Activated T-cell treated with anti-CD3 and anti-CD28 coated beads for 48 hours (primary cell): ENCODE data around the gene ITGA6.

ENCODE experiments used
- DNase-seq: peaks from one replicate; pipeline ENCODE4 v3.0.0-alpha.2; 2020; ENCODE audit warnings: low read depth

The ITGA6 gene

GRCh38 chr2:172427256-172427989 lies at the start of gene ITGA6:
ITGA6 (plus strand) TSS chr2:172427586.
- DNase-seq = peak; percentile 68

GRCh38 chr2:172380436-172381274 lies 46.7 kb upstream of the ITGA6 start:
- DNase-seq = no peak

DNA sequence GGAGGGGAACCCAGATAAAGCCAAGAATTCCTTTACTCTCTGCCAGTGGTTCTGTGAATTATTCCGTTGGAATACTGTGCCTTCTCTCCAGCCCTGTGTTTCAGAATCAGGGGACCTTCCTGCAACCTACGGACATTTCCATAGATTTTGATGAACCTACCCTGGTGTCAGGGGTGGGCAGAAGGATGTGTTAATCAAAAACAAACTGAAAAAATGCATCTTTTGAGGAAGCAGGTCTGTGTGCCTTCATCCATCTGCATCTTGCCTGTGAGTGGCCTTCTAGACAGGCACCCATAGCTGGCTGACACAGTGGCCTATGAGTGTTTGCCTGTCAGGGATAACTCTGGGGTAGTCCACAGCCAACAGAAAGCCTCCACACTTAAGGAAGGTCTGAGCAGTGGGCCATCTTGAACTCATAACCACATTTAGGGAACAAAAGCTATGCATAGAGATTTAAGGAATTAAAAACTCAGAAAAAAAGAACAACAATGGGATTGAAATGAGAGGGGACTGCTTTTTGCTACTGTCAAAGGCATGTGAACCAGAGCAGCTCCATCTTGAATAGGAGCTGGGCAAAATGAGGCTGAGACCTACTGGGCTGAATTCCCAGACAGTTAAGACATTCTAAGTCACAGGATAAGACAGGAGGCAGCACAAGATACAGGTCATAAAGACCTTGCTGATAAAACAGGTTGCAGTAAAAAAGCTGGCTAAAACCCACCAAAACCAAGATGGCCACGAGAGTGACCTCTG lies 45.9 kb upstream of the ITGA6 start:
- DNase-seq = no peak

GRCh38 chr2:172387361-172387760 lies 40.0 kb upstream of the ITGA6 start:
- DNase-seq = no peak

GRCh38 chr2:172389685-172390339 lies 37.6 kb upstream of the ITGA6 start:
- no peak for DNase-seq

GRCh38 chr2:172394002-172394401 lies 33.4 kb upstream of the ITGA6 start:
- DNase-seq = no peak

DNA sequence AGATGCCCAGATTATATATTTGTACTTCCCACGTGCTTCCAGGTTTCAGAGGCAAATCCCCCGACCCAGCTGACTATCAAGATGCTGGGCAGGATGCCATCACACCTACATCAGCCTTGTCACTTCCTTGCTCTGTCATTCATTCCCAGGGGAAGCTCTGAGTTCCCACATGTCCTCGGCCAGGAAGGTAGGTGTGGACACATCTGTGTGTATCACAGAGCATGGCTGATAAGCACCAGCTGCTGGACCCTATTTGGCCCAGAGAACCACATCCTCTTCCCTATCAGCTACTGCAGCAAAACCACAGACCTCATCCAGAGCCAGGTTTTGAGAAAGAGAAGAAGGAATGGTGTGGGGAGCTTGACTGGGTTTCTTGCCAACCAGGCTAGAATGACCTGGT lies 31.9 kb upstream of the ITGA6 start:
- DNase-seq = no peak

- no peak for DNase-seq
These were observed 30.1 kb upstream of the ITGA6 start for GRCh38 chr2:172397148-172397834.

GRCh38 chr2:172398440-172398839 lies 28.9 kb upstream of the ITGA6 start:
- no peak for DNase-seq

- DNase-seq = no peak
These were observed 27.6 kb upstream of the ITGA6 start for GRCh38 chr2:172399765-172400164.

- no peak for DNase-seq
These were observed 25.2 kb upstream of the ITGA6 start for GRCh38 chr2:172402198-172402597.

- no peak for DNase-seq
These were observed 24.0 kb upstream of the ITGA6 start for GRCh38 chr2:172403402-172403801.

- DNase-seq = no peak
These were observed 23.4 kb upstream of the ITGA6 start for GRCh38 chr2:172403881-172404468.

GRCh38 chr2:172404824-172405223 lies 22.6 kb upstream of the ITGA6 start:
- no peak for DNase-seq

DNA sequence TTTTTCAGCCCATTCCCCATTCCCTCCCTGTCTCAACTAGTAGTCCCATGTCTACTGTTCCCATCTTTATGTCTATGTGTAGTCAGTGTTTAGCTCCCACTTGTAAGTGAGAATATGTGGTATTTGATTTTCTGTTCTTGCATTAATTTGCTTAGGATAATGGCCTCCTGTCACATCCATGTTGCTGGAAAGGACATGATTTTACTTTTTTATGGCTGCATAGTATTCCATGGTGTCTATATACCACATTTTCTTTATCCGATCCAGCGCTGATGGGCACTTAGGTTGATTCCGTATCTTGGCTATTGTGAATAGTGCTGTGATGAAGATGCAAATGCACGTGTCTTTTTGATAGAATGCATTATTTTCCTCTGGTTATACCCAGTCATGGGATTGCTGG lies 21.7 kb upstream of the ITGA6 start:
- no peak for DNase-seq

DNA sequence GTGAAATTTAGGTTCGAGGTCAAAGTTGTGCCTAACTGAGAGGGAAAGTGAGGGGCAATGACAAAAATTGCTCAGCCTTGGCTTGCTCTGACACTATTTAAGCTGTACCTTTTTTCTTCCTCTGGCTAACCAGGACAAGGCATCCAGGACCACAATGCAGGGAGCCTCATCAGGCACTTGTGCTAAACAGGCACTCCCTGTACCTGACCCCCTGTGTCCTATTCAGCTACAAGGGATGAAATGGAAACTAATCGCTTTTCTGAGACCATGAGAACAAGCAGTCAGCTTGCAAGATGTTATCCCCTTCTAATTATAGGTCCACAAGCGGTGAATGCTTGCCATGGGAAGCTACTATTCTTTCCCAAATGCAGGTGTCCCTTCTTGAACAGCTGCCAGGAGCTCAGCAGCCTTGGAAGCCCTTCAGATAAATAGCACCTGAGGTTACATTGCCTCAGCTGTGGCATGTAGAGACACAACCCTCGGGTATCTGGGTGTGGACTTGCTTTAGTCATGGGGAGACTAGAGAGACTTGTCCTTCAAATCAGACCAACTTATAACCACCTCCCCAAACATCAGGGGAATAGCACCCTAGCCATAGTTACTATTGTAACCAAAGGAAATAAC lies 19.1 kb upstream of the ITGA6 start:
- no peak for DNase-seq

GRCh38 chr2:172409042-172409441 lies 18.3 kb upstream of the ITGA6 start:
- no peak for DNase-seq

- DNase-seq = no peak
These were observed 14.3 kb upstream of the ITGA6 start for GRCh38 chr2:172412984-172413492.

- no peak for DNase-seq
These were observed 12.1 kb upstream of the ITGA6 start for GRCh38 chr2:172415157-172415864.

GRCh38 chr2:172415865-172416183 lies 11.6 kb upstream of the ITGA6 start:
- no peak for DNase-seq
